GM21423 (cell line): ENCODE results near the gene JPH2.

Source experiments
- ATAC-seq: cut with Tn5 transposase; IDR thresholded peaks from one replicate; pipeline ENCODE4 v1.9.1; 2021; ENCODE audit warnings: mild to moderate bottlenecking, moderate library complexity; ENCODE audit not compliant: unreplicated experiment

Gene JPH2

DNA sequence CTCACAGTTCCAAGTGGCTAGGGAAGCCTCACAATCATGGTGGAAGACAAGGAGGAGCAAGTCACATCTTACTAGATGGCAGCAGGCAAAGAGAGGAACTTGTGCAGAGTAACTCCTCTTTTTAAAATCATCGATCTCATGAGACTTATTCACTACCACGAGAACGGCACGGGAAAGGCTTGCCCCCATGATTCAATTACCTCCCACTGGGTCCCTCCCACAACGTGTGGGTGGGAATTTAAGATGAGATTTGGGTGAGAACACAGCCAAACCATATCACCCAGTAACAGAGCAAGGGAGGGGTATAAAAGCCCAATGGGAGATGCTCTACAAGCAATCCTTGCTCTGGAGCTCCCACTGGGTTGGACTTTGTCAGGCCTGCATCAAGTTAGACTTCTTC is 80.4 kb downstream of the JPH2 start:
- no peak for ATAC-seq

DNA sequence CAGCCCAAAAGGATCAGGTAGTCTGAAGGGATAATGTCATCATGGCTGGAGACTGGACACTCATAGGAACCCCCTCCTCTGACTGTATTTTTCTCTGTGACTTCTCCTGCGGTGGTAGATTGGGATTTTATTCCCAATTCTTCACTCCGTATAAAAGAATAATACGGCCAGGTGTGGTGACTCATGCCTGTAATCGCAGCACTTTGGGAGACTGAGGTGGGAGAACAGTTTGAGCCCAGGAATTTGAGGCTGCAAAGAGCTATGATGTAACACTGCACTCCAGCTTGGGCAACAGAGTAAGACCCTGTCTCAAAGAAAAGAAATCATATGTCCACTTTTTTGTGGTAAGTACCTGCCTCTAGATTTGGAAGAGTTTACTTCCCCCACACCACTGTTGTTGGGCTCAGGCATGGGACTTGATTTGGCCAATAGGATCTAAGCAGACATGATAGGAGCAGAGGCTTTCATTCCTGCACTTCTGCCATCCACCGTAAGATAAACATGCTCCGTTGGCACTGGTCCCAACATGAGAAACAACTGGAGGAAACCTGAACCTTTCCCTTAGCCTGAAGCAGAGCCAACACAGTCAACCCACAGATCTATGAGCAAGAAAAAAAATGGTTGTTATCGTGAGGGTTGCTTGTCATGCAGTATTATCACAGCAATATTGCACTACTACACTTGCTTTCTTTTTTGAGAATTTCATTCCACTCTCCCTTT is 82.0 kb downstream of the JPH2 start:
- ATAC-seq: no peak

DNA sequence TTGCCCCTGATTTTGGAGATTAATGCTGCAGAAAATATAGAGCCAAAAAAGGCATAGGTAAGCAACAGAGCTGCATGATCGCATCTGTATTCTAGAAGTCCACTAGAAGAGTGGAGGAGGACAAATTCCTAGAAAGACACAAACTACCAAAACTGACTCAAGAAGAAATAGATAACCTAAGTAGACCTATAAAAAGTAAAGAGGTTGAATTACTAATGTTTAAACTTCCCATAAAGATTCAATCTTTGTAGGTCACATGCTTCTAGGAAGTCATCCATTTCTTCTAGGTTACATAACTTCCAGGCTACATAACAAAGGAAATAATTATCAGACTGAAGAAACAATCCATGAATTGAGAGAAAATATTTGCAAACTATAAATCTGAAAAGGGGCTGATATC is 84.4 kb downstream of the JPH2 start:
- ATAC-seq: no peak

DNA sequence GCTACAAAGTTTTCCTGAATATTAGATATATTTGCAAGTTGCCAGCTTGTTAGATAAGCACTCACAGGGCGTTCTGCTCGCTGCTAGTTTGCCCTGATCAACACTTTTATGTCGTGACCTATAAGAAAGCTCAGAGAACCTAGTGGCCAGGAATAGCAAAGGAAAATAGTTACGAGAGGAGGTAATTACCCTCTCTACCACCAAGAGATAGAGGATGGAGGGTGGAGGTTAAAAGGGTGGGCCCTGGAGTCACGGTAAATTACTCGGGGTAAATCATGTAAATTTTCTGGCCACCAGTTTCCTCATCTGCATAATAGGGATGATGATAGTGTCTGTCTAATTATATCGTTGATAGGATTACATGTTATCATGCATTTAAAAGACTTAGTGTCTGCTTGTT is 87.2 kb downstream of the JPH2 start:
- no peak for ATAC-seq

DNA sequence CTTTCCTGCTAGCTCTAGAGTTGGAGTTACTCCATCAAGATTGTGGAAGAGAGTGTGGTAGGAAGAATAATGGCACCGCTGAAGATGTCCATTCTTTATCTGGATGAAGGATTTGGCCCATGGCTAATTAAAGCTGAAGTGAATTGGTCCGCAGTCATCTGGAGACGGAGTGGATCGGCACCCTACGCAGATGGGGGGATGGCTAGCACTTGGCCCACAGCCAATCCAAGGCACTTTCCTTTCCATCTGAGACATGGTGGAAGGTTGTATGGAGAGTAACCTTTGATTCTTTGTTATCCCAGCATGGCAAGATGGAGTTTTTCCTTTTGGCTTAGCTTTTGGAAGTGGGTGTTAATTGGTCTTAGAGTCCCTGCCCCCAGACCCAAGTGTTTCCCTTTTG is 88.3 kb downstream of the JPH2 start:
- ATAC-seq: no peak

DNA sequence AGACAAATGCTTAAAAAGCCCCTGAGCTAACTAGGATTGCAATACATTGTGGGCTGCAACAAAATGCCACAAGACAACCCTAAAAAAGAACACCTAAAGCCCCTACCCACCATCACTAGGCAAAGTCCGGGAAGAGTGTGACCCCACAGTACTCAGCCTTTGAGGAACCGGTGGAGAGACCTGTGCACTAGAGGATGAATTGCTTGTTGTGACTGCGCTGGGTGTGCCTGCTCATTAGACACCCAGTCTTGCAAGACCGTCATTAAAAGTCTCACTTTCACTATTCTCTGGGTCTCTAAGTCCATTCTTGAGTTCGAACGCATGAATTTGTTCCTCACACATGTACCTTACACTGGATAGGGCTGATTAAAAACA is 88.7 kb downstream of the JPH2 start:
- no peak for ATAC-seq

DNA sequence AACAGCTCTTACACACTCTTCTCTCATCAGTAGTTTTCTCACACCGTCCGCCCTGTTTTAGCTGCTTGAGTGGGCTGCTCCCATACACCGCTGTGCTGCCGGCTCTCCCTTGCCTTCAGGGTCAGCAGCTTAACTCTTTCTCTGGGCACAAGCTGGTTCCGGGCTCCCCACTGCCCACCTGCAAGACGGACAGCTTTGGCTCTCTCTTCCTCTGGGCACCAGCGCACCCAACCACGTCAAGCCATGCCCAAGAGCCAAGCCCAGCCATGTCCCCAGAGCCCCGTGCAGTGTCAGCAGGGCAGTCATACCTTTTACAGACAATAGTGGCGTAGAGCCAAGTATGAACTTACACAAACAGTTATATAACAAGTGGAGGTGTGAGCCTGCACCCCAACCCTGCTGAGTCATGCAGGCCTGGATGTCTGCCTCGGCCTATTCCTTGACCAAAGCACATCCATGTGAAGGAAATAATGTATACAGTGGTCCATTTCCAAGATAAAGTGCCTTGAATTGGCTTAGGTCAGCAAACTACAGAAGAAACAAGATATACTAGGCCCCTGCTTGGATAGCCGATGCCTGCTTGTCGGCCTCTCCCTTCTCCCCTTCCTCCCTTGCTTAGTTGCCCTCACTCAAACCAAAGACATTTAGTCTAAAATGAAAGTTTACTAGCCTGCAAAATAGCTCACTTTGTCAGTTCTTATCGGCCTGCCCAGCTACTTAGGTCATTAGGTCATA is 89.3 kb downstream of the JPH2 start:
- no peak for ATAC-seq

DNA sequence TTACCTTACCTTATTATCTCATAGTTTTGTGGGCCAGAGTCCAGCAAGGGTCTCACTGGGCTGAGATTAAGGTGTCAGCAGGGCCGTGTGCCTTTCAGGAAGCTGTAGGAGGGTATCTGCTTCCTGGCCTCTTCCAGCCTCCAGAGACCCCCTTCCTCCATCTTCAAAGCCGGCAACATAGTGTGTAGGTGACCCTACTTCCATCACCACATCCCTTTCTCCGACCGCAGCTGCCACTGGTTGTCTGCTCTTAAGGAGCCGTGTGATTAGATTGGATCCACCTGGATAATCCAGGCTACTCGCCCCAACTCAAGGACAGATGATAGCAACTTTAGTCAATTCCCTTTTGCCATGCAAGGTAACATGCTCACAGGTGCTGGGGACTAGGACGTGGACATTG is 91.2 kb downstream of the JPH2 start:
- ATAC-seq: no peak

DNA sequence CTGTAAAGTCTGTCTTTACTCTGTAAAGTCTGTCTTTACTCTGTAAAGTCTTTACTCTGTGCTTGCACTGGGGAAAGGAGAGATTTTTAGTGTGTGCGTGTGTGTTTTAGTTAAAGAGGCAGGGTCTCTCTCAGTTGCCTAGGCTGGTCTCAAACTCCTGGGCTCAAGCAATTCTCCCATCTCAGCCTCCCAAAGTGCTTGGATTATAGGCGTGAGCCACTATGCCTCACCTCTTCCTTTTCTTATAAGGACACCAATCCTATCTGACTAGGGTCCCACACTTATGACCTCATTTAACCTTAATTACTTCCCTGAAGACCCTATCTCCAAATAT is 93.8 kb downstream of the JPH2 start:
- no peak for ATAC-seq

DNA sequence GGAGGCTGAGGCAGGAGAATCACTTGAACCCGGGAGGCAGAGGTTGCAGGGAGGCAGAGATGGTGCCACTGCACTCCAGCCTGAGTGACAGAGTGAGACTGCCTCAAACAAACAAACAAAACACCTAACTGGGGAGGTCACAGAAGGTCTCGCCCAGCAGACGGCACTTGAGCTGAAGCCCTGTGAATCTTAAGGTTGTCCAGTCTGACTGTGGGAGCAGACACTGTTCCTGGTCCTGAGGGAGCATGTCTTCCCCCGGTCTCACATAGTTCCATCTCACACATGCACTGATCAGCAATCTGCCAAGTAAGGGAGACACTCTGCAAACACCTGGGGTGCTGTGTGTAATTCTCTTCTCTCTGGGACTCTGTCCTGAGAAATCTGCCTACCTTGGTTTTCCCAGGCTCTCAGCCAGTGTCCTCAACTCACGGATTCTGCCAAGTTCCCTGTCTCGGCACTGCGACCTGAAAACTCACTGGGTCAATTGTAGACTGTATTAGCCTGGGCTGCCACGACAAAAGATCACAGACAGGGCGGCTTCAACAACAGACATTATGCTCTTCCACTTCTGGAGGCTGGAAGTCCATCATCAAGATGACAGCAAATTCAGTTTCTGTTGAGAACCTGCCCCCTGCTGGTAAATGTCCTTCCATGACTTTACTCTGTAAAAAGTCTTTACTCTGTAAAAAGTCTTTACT is 94.3 kb downstream of the JPH2 start:
- ATAC-seq: no peak

DNA sequence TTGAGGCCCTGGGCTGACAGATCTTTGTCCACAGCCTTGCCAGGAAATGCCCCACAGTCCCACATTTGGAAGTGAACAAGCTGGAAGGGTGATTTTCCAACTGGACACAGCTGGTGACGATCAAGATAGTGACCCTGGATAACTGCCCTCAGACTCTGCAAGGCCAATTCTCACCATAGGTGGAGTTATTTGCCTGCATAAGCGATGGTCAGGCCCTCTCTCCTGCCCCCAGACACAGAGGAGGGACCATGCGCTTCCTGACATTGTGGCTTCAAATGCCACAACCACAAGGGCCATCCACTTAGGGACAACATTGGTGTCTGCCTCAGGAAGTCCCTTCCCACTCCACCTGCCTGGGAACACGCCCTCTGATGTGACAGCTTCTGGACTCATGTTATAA is 96.0 kb downstream of the JPH2 start:
- no peak for ATAC-seq

DNA sequence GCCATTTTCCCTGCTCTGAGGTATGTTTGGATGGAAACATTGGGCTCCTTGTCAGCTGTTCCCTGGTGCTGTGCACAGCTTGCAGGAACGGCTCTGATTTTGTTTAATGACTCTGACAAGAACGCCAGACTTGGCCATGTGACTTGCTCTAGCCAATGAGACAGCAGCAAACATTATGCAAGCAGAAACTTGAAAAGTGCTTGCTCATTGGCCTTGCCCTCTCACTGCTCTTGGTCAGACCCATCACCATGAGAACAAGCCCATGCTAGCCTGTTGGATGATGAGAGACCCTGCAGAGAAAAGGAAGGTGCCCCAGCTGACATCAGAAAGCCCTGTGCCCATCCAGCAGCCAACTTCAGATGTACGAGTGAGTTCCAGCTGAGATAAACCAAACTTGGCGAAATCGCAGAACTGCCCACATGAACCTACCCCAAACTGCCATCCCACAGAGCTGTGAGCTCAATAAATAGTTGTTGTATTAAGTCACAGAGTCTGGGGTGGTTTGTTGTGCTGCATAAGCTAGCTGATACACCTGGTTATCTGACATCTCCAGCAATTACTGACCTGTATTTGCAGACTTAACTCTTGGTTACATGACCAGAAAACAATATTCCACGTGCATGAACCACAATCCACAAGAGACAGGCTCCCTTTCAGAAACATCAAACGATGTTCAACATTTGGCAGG is 96.9 kb downstream of the JPH2 start:
- ATAC-seq: no peak

DNA sequence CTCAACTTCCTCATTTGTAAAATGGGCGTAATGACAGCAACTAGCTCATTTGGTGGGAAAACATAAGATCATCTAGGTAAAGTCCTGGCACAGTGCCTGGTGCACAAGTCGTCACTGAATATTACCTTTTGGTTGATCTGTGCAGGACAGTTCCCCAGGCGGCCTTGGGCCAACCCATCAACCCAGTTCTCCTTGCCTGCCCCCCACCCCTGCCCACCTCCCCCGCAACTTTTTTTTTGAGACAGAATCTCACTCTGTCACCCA is 99.2 kb downstream of the JPH2 start:
- no peak for ATAC-seq

DNA sequence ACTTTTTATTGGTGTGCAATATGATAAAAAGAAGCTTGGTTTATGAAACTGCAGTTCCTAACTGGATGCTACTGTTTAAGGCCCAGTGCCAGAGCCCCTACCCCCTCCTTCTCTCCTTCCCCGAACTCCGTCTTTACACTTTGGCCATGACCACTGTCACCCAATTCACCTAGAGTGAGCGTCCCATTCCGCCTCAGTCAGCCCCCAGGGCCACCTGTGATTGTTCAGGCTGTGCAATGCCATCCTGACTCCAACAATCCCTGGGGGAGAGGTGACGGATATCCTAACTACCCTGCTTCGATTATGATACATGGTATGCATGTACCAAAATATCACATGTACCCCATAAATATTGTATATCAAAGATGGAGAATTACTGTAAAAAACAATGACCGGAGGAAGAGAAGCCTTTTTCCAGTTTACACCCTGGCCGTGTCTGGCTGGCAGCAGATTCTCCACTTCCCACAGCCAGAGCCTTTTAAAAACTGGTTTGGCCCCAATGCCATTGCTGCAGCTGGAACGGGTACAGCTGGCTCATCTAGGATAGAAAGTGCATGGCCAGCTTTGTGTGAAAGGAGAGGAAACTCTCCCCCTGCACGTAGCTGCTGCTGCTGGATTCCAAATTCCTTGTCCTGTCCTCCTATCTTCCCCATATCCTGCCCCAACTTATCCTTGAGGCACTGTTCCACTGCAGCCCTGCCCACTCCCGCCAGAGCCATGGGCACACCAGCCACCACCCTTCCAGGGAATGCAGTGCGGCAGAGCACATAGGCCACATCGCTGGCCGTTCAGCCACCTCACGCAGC is 99.7 kb downstream of the JPH2 start:
- ATAC-seq: no peak

DNA sequence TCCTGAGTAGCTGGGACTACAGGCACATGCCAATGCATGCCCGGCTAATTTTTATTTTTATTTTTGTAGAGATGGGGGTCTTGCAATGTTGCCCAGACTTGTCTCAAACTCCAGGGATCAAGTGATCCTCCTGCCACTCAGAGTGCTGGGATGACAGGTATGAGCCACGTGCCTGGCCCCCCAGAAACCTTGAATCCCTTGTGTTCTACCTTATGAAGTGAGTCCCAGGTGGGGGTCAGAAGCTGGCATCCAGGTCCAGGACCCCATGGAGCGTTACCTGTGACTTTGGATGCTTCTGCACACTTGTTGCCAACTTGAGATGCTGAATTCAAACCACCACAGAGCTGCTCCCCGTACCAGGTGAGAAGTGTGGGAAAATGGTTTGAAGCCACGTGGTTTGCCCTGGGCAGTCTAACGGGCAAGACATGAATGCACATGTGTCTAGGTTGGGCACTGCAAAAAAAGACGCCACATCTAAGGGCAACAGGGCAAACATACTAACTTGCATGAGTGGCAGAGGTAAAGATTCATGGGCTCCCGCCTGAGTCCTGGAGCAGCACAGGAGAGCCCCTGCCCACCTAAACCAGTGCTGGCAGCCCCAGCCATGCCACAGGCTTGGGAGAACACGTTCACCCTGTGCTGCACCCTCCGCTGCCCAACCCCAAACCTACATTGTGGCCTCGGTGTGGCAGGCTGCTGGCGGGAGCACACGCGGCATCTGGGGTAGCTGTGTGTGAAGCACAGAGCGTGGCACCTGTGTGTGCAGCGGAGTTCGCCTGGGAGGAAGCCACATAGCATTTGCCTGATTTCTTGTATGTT is 101.2 kb downstream of the JPH2 start:
- ATAC-seq: no peak

DNA sequence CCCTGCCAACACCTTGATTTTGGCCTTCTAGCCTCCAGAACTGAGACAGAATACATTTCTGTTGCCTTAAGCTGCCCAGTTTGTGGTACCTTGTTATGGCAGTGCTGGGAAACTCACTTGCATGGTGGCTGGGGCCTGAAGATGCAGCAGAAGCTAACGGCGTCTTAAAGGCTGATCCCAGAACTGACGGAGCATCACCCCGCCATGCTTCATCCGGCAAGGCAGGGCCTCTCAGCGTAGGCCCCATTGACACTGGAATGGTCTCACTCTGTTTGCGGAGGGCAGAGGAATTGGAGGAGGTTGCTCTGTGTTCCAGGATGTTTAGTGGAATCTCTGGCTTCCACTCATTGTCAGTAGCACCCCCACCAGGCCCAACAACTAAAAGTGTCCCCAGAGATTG is 102.1 kb downstream of the JPH2 start:
- no peak for ATAC-seq

DNA sequence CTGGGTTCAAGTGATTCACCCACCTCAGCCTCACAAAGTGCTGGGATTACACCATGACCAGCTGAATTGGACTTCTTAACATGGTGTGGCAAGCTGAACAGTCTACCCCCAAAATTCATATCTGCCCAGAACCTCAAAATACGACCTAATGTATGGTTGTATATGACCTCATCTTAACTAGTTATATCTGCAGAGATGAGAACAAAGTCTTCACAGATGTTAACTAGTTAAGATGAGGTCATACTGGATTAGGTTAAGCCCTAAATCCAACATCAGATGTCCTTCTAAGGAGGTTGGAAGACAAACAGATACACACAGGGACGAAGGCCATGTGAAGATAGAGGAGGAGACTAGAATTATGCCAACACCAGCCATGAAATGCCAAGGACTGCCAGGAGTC is 102.5 kb downstream of the JPH2 start:
- ATAC-seq: no peak

DNA sequence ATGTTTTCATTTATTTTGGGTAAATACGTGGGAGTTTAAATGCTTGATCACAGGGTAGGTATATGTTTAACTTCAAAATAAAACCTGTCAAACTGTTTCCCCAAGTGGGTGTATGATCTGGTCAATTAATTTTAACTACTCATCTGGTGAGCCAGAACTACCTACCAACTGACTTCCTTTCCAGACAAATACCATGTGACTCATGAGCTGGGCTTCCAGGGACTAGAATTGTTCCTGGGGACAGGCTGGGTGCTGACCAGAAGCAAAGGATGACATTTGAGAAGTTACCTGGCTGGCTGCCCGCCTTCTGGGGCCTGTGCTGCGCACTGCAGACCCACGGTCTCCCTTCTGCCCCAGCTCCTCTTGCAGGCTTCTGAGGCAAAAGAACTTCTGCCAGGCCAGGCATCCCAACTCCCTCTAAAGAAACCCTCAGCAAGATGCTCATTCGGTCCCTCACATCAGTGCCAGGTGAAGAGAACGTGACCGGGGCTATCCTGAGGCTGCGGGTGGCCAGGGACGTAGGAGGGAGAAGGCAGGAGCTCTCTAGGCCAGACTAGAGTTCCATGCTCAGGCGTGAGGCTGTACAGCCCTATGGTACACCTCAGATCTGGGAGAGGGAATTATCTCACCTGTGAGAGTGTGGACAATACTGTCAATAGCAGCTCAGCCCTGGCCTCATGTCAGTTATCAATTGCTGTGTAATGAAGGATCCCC is 103.6 kb downstream of the JPH2 start:
- no peak for ATAC-seq

DNA sequence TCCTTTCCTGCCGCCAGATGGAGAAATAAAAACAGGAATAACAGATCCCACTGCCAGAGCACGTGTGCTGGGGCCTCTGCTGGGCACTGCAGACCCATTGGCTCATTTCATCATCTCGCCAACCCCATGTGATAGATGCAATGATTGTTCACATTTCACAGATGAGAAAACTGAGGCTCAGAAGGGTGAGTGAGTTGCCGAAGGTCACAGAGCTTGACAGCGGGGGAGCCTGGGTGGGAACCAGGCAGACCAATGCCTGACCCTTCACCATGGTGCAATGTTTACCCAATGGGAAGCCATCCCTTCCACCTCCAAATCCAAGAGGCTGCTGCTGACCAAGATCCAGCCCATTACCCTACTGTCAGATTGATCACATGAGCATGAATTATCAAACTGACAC is 105.1 kb downstream of the JPH2 start:
- ATAC-seq: no peak

DNA sequence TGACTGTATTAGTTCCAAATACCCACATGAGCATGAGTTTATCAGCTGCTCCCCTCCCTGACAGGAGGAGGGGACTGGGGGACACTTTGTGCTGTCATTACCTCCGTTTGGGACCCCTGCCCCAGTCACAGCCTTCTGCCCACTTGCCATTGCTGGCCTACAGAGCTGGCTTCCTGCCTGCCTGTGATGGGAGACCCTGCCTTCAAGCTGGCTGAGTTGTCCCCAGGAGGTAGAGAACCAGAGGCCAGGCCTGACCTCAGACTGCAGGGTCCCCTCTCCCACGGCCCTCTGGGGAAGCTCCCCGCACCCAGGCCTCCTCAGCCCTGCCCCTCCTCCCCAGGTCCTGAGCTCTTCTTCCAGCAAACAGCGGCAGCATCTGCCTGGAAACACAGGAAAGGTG is 105.5 kb downstream of the JPH2 start:
- ATAC-seq: no peak
